LNCAP (cell line): ENCODE results near the gene ITGBL1.

Experiments used
- TF ChIP-seq, protein P1 (sequence below): fragments of 450-650 bp; IDR thresholded peaks from 2 replicates; pipeline ENCODE4 v1.5.1; 2017; ENCODE audit warnings: mild to moderate bottlenecking

Gene ITGBL1

DNA sequence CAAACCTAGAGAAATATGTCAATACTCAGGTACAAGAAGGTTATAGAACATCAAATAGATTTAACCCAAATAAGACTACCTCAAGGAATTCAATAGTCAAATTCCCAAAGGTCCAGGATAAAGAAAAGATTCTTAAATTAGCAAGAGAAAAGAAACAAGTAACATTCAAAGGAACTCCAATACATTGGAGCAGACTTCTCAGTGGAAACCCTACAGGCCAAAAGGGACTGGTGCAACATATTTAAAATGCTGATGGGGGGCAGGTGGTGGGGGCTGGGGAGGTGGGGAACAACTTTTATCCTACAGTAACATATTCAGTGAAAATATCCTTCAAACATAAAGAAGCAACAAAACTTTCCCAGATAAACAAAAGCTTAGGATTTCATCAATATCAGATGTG lies 23.1 kb downstream of the ITGBL1 start:
- TF ChIP-seq, protein P1, sequence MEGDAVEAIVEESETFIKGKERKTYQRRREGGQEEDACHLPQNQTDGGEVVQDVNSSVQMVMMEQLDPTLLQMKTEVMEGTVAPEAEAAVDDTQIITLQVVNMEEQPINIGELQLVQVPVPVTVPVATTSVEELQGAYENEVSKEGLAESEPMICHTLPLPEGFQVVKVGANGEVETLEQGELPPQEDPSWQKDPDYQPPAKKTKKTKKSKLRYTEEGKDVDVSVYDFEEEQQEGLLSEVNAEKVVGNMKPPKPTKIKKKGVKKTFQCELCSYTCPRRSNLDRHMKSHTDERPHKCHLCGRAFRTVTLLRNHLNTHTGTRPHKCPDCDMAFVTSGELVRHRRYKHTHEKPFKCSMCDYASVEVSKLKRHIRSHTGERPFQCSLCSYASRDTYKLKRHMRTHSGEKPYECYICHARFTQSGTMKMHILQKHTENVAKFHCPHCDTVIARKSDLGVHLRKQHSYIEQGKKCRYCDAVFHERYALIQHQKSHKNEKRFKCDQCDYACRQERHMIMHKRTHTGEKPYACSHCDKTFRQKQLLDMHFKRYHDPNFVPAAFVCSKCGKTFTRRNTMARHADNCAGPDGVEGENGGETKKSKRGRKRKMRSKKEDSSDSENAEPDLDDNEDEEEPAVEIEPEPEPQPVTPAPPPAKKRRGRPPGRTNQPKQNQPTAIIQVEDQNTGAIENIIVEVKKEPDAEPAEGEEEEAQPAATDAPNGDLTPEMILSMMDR, result no peak

DNA sequence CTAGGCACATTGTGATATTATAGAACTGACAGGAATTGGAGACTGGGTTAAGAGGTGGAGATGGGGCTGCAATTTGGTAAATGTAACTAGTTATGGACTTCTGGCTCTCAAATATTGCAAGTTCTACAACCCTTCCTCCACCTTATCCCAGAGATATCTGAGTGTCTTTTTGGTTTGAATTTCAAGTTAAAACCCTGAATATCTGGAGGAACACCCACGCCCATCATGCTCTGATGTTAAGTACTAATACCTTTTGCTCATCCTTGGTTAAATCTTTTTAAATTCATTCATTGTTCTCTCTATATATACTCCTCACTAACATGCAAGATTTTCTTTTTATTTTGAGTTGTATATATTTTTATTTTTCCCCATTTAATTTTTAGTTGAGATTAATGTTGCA lies 28.9 kb downstream of the ITGBL1 start:
- TF ChIP-seq, protein P1, result no peak

DNA sequence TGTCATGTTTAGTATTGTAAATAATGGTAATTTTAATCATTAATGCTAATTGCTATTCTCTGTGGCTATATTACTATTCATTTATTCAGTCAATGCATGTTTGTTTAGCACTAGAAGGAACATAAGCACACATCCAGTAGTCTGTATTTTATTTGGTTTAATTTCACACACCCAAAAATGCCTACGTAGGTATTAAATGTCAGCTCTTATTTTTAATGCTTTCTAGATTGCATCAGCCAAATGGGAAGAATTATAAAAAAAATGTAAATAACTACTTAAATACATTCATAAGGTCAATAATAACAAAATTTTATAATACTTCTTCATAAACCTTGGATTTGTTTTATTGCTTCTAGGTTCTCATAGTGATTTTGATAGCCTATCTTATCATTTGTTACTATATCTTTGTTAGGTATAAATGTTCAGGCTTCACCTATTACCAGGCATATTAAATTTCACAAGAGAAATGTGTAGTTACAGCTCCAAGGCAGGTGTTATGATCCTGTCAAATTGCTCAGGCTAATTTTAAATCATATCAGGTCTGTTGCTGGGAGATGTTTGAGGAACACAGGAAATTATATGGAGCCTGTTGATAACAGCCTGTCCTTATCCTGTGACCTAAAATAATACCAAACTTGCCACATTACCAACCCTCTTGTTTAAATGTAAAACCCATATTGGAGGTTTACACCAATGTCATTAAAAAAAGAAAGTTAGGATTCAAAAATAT lies 34.4 kb downstream of the ITGBL1 start:
- TF ChIP-seq, protein P1, result no peak

DNA sequence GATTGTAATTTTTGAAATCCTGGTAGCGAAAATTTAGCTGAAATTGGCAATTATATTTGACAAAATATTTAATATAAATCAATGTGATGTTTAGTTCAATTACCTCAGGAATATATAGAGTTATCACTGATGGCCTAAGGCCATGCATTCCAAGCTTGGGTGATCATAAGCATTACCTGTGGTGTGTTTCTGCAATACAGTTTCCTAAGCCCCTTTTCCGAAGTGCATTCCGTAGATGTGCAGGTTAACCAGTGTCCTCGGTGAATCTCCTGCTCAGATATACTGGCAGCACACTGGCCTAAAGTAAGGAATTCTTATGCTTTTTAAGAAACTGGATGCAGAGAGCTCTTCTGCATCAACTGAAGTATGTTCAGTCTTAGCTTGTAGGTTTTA lies 35.0 kb downstream of the ITGBL1 start:
- TF ChIP-seq, protein P1, result no peak

DNA sequence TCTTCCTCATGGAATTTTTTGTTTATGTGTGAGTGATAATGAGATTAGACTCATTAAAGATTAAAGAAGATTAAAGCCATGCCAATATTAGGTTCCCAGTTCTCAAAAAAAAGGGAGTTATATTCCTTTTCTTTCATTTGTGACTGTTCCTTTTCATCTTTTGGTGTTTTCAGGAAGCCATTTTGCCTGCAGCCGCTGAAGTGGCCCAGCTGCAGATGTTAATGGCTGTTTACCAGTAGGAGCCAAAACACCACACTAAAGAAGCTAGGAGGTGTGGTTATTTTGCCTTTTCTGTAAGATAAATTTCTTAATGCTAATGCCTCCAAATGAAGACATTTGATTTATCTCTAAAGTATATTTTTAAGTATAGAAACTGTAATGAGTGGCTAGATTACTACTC lies 36.3 kb downstream of the ITGBL1 start:
- TF ChIP-seq, protein P1, result no peak

DNA sequence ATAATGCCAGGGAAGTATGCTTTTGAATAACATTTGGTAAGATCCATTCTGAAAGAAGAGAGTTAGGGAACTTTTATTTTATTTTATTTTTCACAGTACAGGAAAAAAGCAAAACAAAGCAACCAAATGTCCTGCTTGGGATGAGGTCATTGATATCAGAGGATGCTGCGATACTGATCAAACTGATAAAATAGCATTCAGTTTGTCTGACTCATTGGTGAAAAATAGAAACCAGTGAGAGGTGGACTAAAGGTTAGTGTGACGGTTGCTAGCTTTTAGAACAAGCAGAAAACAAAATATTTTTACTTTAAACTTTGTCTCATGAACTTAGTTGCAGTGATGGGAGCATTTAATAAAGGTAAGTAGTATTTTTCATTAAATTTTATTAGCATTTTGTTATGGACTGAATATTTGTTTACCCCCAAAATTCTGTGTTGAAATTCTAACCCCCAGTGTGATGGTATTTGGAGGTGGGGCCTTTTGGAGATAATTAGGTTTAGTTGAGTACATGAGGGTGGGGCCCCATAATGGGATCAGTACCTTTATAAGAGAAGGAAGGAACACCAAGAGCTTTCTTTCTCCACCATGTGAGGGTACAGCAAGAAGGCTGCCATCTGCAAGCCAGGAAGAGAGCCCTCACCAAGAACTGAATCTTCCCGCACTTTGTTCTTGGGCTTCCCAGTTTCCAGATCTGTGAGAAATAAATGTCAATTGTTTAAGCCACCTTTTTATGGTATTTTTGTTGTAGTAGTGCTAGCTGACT lies 37.3 kb downstream of the ITGBL1 start:
- TF ChIP-seq, protein P1, result no peak

DNA sequence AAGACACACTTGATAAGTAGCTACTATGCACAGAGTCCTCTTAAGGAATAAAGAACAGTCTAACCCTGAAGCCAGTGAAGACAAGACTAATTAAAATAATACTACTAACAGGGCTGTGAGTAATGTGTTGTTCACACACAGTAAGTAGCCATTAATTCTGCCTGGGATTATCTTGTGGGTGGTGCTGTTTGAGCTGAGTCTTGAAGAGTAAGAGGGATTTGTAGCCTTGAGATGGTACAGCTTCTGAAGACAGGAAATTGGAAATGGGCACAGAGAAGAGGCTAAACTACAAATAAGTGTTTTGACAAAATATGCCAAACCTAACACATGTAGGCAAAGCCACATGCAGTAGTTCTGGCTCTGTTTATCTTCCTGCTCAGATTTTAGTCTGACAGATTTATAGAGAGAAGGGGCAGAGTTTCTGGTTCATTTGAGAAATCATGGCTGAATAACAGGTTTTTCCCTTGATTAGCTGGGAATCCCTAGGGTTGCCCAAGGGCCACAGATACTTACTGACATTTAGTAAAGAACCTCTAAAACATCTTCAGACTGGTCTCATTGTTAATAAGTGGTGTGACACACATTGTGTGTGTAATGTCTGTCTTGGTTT lies 38.0 kb downstream of the ITGBL1 start:
- TF ChIP-seq, protein P1, result no peak
